HG02588 (cell line): ENCODE measurements around the gene GABRG3.

Source experiments
- ATAC-seq: cut with Tn5 transposase; IDR thresholded peaks from one replicate; pipeline ENCODE4 v1.9.1; 2021; ENCODE audit warnings: mild to moderate bottlenecking, moderate library complexity; ENCODE audit not compliant: unreplicated experiment

GABRG3 gene

DNA sequence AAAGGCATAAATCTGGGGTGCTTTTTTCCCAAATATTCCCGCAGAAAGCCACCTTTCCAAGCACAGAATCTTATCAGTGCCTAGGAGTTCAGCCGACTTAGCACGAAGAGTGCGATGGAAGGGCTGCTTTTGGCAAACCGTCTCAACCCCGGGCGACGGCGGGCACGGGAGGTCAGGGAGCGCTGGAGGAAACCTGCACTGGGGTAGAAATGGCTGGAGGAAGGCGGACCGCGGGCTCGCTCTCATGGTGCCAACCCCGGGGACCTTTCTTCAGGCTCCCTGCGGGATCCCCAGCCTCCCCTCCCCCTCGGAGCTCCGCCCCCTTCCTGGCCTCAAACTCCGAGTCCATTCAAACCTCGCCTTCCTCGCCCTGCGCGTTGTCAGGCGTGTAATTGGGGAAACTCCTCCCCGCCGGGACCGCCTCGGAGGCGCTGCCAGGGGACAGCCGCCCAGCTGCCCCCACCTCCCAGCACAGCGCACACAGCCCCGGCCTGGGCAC, at the start of gene GABRG3:
Gene GABRG3, plus strand, starts transcription at position 470 of the 499 bp plus-strand sequence.
- ATAC-seq, result no peak

- ATAC-seq, result no peak
These were observed 49.5 kb upstream of the GABRG3 start for GRCh38 chr15:26921433-26921832.

DNA sequence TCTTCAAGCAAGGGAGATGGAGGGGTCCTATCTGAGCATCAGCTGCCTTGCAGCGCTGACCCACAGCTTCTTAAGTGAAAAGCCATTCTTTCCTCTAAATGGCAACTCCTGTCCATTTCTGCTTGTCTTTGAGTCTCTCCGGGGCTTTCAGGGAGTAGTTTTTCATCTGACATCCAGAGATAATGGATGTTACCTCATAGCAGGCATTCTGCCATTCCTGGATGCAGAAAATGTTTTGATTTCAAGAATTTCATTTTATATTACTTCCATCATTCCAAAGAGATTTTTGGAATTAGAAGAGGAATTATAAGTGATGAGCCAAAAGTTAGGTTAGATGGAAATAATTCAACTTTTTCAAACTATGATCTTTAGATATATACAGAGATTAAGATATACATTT, 44.9 kb upstream of the GABRG3 start:
- ATAC-seq, result no peak

DNA sequence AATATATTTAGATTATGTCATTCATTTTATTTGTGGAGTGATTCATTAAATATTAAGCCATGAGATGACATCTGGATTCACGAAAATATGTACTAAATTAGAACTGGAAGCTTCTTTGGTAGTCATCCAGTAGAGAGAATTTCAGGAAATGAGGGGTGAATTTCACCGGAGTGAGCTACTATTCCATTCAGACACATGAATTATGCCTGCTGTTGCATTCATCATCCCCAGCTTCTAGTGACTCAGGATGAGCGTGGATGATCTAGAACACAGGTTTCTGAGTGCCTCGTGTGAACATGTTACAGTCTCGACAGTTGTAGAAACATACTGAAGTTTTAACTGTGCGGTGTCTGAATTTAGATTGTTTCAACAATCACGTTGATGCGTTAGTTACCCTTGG, 42.9 kb upstream of the GABRG3 start:
- no peak for ATAC-seq

DNA sequence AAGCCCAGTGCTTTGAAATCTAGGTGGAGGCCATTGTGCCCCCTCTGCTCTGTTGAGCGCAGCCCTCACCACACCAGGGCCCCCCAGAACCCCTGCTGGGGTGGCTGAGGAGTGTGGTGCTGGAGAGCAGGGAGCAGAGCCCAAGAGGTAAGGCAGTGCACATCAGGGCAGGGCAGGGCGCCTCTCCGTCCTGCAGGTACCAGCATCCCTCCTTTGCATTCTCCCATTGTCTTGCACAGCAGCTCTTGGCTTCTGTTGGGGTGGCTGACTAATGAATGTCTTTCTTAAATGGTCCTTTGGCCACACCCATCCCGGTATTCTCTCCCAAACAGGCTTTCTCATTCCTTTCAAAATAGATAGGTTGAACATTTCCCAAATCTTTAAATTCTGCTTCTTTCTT, 41.4 kb upstream of the GABRG3 start:
- no peak for ATAC-seq

- ATAC-seq, result no peak
These were observed 36.1 kb upstream of the GABRG3 start for GRCh38 chr15:26934848-26935247.

- ATAC-seq, result no peak
These were observed 35.7 kb upstream of the GABRG3 start for GRCh38 chr15:26935322-26935721.

DNA sequence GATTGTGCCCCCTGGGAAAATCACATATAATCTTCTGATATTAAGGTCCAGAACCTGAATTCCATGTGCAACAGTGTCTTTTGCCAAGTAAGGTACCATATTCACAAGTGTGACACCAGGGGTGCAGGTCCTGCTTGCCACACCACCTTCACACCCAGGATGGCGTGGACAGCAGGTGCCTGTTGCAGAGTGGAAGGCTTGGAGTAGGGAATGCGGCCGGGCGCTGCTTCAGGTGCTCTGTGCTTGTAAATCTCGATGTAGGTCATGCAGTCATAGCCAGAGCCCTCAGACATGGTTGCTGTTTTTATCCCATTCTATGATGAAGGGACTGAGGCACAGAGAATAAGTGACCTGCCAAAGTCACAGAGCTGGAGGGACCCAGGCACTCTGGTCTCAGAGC, 34.5 kb upstream of the GABRG3 start:
- no peak for ATAC-seq

- ATAC-seq, result no peak
These were observed 33.8 kb upstream of the GABRG3 start for GRCh38 chr15:26937134-26937533.

GRCh38 chr15:26939398-26939797, 31.6 kb upstream of the GABRG3 start:
- no peak for ATAC-seq

DNA sequence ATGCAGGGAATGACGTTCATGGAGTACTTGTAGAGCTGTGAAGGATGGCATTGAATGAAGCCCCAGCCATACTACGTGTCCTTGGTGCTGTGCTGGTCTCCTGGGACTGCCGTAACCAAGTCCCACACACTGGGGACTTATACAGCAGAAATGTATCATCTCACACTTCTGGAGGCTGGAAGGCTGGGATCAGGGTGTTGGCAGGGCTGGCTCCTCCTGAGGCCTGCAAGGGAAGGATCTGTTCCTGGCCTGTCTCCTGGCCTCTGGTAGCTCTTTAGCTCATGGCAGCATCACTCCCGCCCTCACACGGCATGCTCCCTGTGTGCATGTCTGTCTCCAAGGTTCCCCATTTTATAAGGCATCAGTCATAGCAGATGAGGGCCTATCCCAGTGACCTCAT, 29.5 kb upstream of the GABRG3 start:
- no peak for ATAC-seq

- ATAC-seq, result no peak
These were observed 27.1 kb upstream of the GABRG3 start for GRCh38 chr15:26943866-26944265.

- ATAC-seq, result no peak
These were observed 25.9 kb upstream of the GABRG3 start for GRCh38 chr15:26945046-26945445.

- no peak for ATAC-seq
These were observed 21.0 kb upstream of the GABRG3 start for GRCh38 chr15:26950001-26950400.

DNA sequence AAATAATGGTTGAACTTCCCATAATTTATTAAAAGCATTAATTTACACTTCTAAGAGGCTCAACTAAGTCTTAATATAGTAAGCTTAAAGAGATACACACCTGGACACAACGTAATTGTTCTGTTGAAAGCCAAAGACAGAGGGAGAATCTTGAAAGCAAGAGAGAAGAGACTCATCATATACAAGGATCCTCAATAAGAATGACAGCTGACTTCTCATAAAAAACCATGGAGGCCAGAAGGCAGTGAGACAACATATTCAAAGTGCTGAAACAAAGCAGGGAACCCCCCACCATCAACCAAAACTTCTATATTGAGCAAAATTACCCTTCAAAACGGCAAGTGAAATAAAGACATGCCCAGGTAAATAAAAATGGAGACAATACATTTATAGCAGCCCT, 16.6 kb upstream of the GABRG3 start:
- no peak for ATAC-seq

DNA sequence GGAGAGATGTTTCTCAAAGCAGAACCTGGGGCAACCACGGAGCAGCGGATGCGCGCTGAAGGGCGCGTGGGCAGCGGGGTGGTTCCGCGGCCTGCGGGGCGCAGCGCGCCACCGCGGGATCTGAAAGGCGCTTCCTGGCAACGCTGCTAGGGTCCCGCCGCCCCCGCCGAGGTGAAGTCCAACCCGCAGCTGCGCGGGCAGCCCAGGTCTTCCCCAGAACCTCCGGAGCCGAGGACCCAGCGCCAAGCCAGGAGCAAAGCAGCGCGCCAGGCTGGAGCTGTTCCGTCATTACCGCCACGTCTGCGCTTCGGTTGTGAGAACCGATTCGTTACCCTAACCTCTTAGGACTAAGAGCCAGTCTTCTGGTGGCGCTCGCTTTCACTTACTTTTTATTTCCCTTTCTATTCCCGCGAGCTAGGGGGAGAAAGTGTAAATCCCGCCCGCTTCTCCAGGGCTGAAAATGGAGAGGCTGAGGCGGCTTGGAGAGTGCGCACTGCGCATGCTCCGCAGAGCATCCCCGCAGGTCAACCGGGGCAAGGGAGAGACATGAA, 3.2 kb upstream of the GABRG3 start:
- no peak for ATAC-seq

GRCh38 chr15:26968806-26969205, 2.2 kb upstream of the GABRG3 start:
- no peak for ATAC-seq

- ATAC-seq, result no peak
These were observed 464 bp downstream of the GABRG3 start for GRCh38 chr15:26971271-26972018.

DNA sequence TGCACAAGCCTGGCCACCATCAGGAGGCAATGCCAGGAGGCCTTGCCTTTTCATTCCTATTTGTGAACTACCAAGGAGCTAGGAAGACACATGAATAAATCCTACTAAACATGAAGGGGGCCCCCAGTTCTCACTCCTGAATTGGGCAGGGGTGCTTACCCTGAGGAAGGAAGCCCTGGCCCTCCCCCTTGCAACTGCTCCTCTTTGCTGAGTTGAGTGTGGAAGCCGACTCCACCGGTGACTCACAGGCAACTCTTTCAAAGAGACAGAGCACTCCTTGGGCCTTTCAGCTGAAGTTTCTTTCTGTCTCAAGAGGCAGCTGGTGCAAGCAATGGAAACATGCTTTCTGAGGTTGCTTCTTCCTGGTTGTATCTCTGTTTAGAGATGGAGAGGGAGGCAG, 1.7 kb downstream of the GABRG3 start:
- no peak for ATAC-seq

- no peak for ATAC-seq
These were observed 3.3 kb downstream of the GABRG3 start for GRCh38 chr15:26974120-26974780.

DNA sequence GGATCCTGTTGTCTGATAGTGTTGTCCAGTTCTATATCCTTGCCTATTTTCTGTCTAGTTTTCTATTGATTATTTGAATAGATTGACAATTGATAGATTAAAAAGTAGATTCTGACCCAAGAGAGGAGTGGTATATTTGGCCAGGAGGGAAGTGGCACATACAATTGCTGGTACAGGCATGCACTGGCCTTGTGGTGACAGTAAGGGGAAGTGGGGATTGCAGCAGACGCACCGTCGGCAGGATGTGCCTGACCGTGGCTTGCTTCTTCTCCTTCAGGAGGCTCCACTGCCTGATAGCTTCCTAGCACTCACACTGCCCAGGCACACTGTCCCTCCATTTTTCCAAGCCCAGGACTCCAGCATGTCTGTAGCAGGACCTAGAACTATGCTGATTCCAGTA, 10.5 kb downstream of the GABRG3 start:
- no peak for ATAC-seq

GRCh38 chr15:26983822-26984221, 12.8 kb downstream of the GABRG3 start:
- ATAC-seq, result no peak
